HG03565 (cell line): ENCODE results near the gene OR11H6.
"Not testable (repeated sequence)": the region's sequence is repeated elsewhere in the genome, so short reads cannot be mapped to it uniquely, and the experiment has no call there.

ENCODE experiments used
- ATAC-seq: cut with Tn5 transposase; IDR thresholded peaks from one replicate; pipeline ENCODE4 v1.9.1; 2021; ENCODE audit warnings: mild to moderate bottlenecking, moderate library complexity; ENCODE audit not compliant: unreplicated experiment

Gene OR11H6

GRCh38 chr14:20223410-20223809, at the start of gene OR11H6:
Gene OR11H6 (plus strand): TSS chr14:20223710. CDS start chr14:20223710, 0 bp downstream.
- ATAC-seq, result no peak

- ATAC-seq, result not testable (repeated sequence)
Measured at GRCh38 chr14:20174205-20174604, 49.3 kb upstream of the OR11H6 start.

- no peak for ATAC-seq
Measured at GRCh38 chr14:20176330-20176729, 47.2 kb upstream of the OR11H6 start.

- no peak for ATAC-seq
Measured at GRCh38 chr14:20177433-20177974, 46.0 kb upstream of the OR11H6 start.

GRCh38 chr14:20179218-20179617, 44.3 kb upstream of the OR11H6 start:
- ATAC-seq, result no peak

- no peak for ATAC-seq
Measured at GRCh38 chr14:20179880-20180279, 43.6 kb upstream of the OR11H6 start.

- no peak for ATAC-seq
Measured at GRCh38 chr14:20180486-20180885, 43.0 kb upstream of the OR11H6 start.

- no peak for ATAC-seq
Measured at GRCh38 chr14:20184181-20184580, 39.3 kb upstream of the OR11H6 start.

GRCh38 chr14:20190596-20190995, 32.9 kb upstream of the OR11H6 start, which contains the start of gene OR11G2:
Gene OR11G2 (plus strand): TSS chr14:20190896. CDS start chr14:20197438, 6,542 bp downstream.
- ATAC-seq, result no peak

GRCh38 chr14:20191396-20191795, 32.1 kb upstream of the OR11H6 start:
- no peak for ATAC-seq

GRCh38 chr14:20194101-20194500, 29.4 kb upstream of the OR11H6 start:
- no peak for ATAC-seq

GRCh38 chr14:20195170-20195569, 28.3 kb upstream of the OR11H6 start:
- not testable (repeated sequence) for ATAC-seq

- no peak for ATAC-seq
Measured at GRCh38 chr14:20195911-20196310, 27.6 kb upstream of the OR11H6 start.

- ATAC-seq, result no peak
Measured at GRCh38 chr14:20197459-20197858, 26.1 kb upstream of the OR11H6 start.

GRCh38 chr14:20198991-20199390, 24.5 kb upstream of the OR11H6 start:
- no peak for ATAC-seq

- no peak for ATAC-seq
Measured at GRCh38 chr14:20204721-20205120, 18.8 kb upstream of the OR11H6 start.

GRCh38 chr14:20209595-20209994, 13.9 kb upstream of the OR11H6 start:
- no peak for ATAC-seq

GRCh38 chr14:20212406-20212805, 11.1 kb upstream of the OR11H6 start:
- ATAC-seq, result not testable (repeated sequence)

- ATAC-seq, result no peak
Measured at GRCh38 chr14:20215196-20215595, 8.3 kb upstream of the OR11H6 start.

- no peak for ATAC-seq
Measured at GRCh38 chr14:20219033-20219432, 4.5 kb upstream of the OR11H6 start.

- ATAC-seq, result no peak
Measured at GRCh38 chr14:20228681-20229080, 5.2 kb downstream of the OR11H6 start, which contains the start of gene OR11H7. Gene OR11H7 (plus strand): TSS chr14:20228981.

- ATAC-seq, result not testable (repeated sequence)
Measured at GRCh38 chr14:20235415-20235814, 11.9 kb downstream of the OR11H6 start.

- ATAC-seq, result no peak
Measured at GRCh38 chr14:20247646-20248246, 24.2 kb downstream of the OR11H6 start.
